SIG-M5 (cell line): ENCODE results near the gene OR56B4.

Experiments
- DNase-seq: peaks from one replicate; lab custom pipeline; 2025; lab: John Stamatoyannopoulos, UW

OR56B4 gene

DNA sequence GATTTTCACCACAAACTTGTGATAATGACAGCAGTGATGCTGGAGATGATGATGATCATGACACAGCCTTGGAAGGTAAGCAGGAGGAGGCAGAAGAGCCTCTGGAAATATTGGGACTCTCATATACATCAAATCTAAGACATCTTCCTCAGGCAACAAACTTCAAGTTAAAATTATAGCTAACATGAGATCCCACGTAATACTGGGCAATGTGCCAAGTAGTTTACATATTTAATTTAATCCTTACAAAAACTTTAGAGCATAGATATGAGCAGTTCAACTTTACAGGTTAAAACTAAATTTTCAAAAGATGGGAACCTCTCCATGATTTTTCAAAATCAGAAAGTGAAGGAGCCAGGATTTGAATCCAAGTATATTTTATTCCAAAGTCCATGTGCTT lies 43.6 kb downstream of the OR56B4 start:
- DNase-seq, result no peak

DNA sequence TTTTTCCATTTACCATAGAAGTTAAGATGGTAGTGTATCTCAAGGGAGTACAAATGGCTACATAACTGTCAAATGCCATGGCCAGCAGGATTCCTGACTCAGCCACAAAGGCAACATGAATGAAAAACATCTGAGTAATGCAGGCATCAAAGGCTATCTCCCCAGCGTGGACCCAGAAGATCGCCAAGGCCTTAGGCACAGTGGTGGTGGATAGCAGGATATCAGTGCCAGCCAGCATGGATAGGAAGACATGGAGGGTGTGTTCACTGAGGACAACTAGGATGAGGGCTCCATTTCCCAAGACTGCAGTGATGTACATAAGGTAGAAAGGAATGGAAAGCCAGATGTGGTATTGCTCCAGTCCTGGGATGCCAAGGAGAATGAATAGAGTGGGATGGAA lies 44.6 kb downstream of the OR56B4 start:
- DNase-seq, result no peak

DNA sequence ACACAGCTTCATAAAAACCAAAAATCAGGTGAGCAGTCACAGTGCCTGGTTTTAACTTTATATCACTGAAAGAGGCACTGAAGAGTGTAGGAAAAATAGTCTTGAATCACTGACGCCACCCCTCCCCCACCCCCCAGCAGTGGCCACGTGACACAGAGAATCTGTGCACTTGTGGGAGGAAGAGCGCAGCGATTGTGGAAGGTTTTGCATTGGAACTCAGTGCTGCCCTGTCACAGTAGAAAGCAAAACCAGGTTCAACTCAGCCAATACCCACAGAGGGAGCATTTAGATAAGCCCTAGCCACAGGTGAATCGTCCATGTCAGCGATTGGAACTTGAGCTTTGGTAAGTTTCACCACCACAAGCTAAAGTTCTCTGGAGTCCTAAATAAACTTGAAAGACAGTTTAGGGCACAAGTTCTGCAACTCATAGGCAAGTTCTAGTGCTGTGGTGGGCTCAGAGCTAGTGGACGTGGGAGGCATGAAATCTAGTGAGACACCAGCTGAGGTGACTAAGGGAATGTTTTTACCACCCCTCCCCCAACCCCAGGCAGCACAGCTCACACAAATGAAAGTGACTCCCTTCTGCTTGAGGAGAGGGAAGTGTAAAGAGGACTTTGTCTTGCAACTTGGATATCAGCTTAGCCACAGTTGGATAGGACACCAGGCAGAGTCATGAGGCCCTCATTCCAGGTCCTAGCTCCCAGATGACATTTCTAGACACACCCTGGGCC lies 49.3 kb downstream of the OR56B4 start:
- no peak for DNase-seq
